Measurements from ENCODE around the gene PUS7. TPM values are rescaled to one million over a fixed set of nuclear protein-coding genes. Genes with fewer than 3 reads are reported as not detected.
A peak's percentile ranks its signal among the peaks of the same experiment; 100 is the strongest.

Gene PUS7, protein sequence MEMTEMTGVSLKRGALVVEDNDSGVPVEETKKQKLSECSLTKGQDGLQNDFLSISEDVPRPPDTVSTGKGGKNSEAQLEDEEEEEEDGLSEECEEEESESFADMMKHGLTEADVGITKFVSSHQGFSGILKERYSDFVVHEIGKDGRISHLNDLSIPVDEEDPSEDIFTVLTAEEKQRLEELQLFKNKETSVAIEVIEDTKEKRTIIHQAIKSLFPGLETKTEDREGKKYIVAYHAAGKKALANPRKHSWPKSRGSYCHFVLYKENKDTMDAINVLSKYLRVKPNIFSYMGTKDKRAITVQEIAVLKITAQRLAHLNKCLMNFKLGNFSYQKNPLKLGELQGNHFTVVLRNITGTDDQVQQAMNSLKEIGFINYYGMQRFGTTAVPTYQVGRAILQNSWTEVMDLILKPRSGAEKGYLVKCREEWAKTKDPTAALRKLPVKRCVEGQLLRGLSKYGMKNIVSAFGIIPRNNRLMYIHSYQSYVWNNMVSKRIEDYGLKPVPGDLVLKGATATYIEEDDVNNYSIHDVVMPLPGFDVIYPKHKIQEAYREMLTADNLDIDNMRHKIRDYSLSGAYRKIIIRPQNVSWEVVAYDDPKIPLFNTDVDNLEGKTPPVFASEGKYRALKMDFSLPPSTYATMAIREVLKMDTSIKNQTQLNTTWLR
- total RNA-seq (1 to 10 TPM; 5.0 to 7.4 (median 5.8) TPM), polyA plus RNA-seq (2.1 TPM)
- long read RNA-seq, donor 1, transcript PUS7-202 (16 exons, 2,356 nt) = major isoform, 8 of 12 reads
- long read RNA-seq, donor 1, partial matches to known transcripts = 0 of 12 reads
- long read RNA-seq, donor 1, other reads (novel, unspliced or antisense) = 3 of 12 reads
- long read RNA-seq, donor 2, transcript PUS7-202 (16 exons, 2,356 nt) = major isoform, 6 of 8 reads
- long read RNA-seq, donor 2, partial matches to known transcripts = 1 of 8 reads
- long read RNA-seq, donor 2, other reads (novel, unspliced or antisense) = 1 of 8 reads
- long read RNA-seq, donor 3, transcript PUS7-202 (16 exons, 2,356 nt) = major isoform, 17 of 33 reads
- long read RNA-seq, donor 3, partial matches to known transcripts = 7 of 33 reads
- long read RNA-seq, donor 3, other reads (novel, unspliced or antisense) = 5 of 33 reads
- long read RNA-seq, donor 4, transcript PUS7-202 (16 exons, 2,356 nt) = major isoform, 6 of 8 reads
- long read RNA-seq, donor 4, partial matches to known transcripts = 1 of 8 reads
- long read RNA-seq, donor 4, other reads (novel, unspliced or antisense) = 1 of 8 reads

- Histone ChIP-seq H3K27ac (ENCODE audit: low read length) (peak within 1 kb of the TSS; percentile 89), H3K4me1 (ENCODE audit: control insufficient read depth, insufficient read depth, low read length) (no peaks in the 10 kb centered on the region), H3K4me3 (ENCODE audit: low read length) (peak within 1 kb of the TSS; percentile 61), H3K9me3 (ENCODE audit: control insufficient read depth, low read length) (no peaks in the 10 kb centered on the region), H3K27me3 (ENCODE audit: control insufficient read depth, insufficient read depth) (no peaks in the 10 kb centered on the region)
- DNase-seq = peak; percentile 90 to 96 (median 96)
- intact Hi-C loops (cut with DNase I) = no loop called here
- peak; percentile 96 to 98 for ATAC-seq
- under 1% methylated on average over 96 of the region's 96 CpGs for WGBS
These were observed at the start of gene PUS7 for GRCh38 chr7:105521717-105522463. Gene PUS7 (minus strand): TSS chr7:105522271. CDS start chr7:105508512, 13,759 bp downstream.

DNA sequence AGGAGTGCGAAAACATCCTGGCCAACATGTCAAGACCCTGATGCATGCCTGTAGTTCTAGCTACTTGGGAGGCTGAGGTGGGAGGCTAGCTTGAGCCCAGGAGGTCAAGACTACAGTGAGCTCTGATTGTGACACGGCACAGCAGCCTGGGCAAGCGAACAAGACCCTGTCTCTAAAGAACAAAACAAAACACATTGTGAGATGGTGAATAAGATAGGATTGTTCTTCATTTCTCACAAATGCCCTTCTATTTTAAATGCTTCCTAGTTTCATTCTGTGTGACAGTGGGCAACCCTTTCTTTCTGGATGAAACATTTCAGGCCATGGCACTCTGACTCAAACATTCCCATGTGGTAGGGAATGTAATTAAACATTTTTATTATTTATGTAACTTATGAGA is 45.8 kb upstream of the PUS7 start:
- DNase-seq (no peak), ATAC-seq (no peak)
- intact Hi-C loops (cut with DNase I) = no loop called here
- Histone ChIP-seq H3K27me3 (ENCODE audit: control insufficient read depth, insufficient read depth) (no peaks in the 10 kb centered on the region), H3K27ac (ENCODE audit: low read length) (no peak overlapping the region), H3K9me3 (ENCODE audit: control insufficient read depth, low read length) (no peaks in the 10 kb centered on the region), H3K4me1 (ENCODE audit: control insufficient read depth, insufficient read depth, low read length) (no peaks in the 10 kb centered on the region), H3K4me3 (ENCODE audit: low read length) (no peak overlapping the region)
- 95% methylated on average over 3 of the region's 3 CpGs for WGBS

GRCh38 chr7:105567024-105567423 is 45.0 kb upstream of the PUS7 start:
- Histone ChIP-seq H3K4me1 (ENCODE audit: control insufficient read depth, insufficient read depth, low read length) (no peaks in the 10 kb centered on the region), H3K27me3 (ENCODE audit: control insufficient read depth, insufficient read depth) (no peaks in the 10 kb centered on the region), H3K27ac (ENCODE audit: low read length) (no peak overlapping the region), H3K9me3 (ENCODE audit: control insufficient read depth, low read length) (no peaks in the 10 kb centered on the region), H3K4me3 (ENCODE audit: low read length) (no peak overlapping the region)
- ATAC-seq = no peak
- 73% methylated on average over 2 of the region's 2 CpGs for WGBS
- intact Hi-C loops (cut with DNase I) = no loop called here
- no peak for DNase-seq

- intact Hi-C loops (cut with DNase I) = no loop called here
- H3K27ac ChIP-seq (ENCODE audit: low read length) = no peak overlapping the region
- WGBS = 97% methylated on average over 4 of the region's 4 CpGs
- H3K4me1 ChIP-seq (ENCODE audit: control insufficient read depth, insufficient read depth, low read length) = no peaks in the 10 kb centered on the region
- H3K4me3 ChIP-seq (ENCODE audit: low read length) = no peak overlapping the region
- H3K27me3 ChIP-seq (ENCODE audit: control insufficient read depth, insufficient read depth) = no peaks in the 10 kb centered on the region
- no peaks in the 10 kb centered on the region for H3K9me3 ChIP-seq (ENCODE audit: control insufficient read depth, low read length)
- ATAC-seq = no peak
- DNase-seq = no peak
These were observed 43.1 kb upstream of the PUS7 start for GRCh38 chr7:105565190-105565589.

- DNase-seq (no peak), ATAC-seq (no peak)
- intact Hi-C loops (cut with DNase I) = no loop called here
These were observed 37.9 kb upstream of the PUS7 start for GRCh38 chr7:105559926-105560325.

GRCh38 chr7:105538339-105538738 is 16.3 kb upstream of the PUS7 start:
- H3K9me3 ChIP-seq (ENCODE audit: control insufficient read depth, low read length) = no peaks in the 10 kb centered on the region
- H3K27ac ChIP-seq (ENCODE audit: low read length) = no peak overlapping the region
- intact Hi-C loops (cut with DNase I) = no loop called here
- H3K27me3 ChIP-seq (ENCODE audit: control insufficient read depth, insufficient read depth) = no peaks in the 10 kb centered on the region
- WGBS = 77% methylated on average over 2 of the region's 2 CpGs
- ATAC-seq = no peak
- no peaks in the 10 kb centered on the region for H3K4me1 ChIP-seq (ENCODE audit: control insufficient read depth, insufficient read depth, low read length)
- no peak for DNase-seq
- no peak overlapping the region for H3K4me3 ChIP-seq (ENCODE audit: low read length)

More at GRCh38 chr7:105559926-105560325, 37.9 kb upstream of the PUS7 start:
- Histone ChIP-seq H3K4me1 (ENCODE audit: control insufficient read depth, insufficient read depth, low read length) (no peaks in the 10 kb centered on the region), H3K4me3 (ENCODE audit: low read length) (no peak overlapping the region), H3K27ac (ENCODE audit: low read length) (no peak overlapping the region), H3K27me3 (ENCODE audit: control insufficient read depth, insufficient read depth) (no peaks in the 10 kb centered on the region), H3K9me3 (ENCODE audit: control insufficient read depth, low read length) (no peaks in the 10 kb centered on the region)
- WGBS = 83% methylated on average over 1 of the region's 1 CpG

DNA sequence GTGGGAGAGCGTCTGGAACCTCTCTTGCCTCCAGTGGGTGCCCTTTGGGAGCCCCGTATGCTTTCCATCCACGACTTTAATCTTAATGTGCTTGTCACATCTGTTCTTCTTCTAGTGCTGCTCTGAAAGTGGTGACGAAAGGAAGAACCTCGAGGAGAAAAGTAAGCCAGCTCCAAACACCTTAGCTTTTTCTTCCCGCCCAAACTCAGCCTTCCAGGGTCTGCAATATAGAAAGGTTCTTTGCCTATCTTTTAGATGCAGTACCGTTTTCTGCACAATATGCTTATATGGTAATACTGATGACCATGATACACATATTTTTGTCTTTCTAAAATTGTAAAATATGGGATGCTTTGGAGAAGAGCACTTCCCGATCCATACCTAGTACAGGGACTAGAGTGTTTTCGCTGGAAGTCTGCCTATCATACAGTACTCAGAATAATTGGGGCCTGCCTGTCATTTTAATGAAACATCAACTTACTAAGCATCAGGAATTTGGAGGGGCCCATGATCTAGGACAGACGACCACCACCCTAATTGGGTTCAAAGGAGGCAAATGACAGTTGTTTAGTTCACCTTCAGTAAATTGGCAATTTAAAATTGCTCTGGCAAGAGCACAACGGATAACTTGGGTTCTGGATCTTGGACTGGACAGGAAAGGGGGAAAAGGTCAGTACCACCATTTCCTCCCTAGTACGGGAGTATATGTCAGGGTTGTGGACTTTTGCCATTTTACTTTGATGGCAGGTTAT is 10.8 kb upstream of the PUS7 start:
- H3K4me1 ChIP-seq (ENCODE audit: control insufficient read depth, insufficient read depth, low read length) = no peaks in the 10 kb centered on the region
- H3K27me3 ChIP-seq (ENCODE audit: control insufficient read depth, insufficient read depth) = no peaks in the 10 kb centered on the region
- H3K27ac ChIP-seq (ENCODE audit: low read length) = peak overlapping the region; percentile 71
- ATAC-seq (no peak), DNase-seq (no peak)
- no peaks in the 10 kb centered on the region for H3K9me3 ChIP-seq (ENCODE audit: control insufficient read depth, low read length)
- 34% methylated on average over 12 of the region's 12 CpGs for WGBS
- intact Hi-C loops (cut with DNase I) = no loop called here
- peak overlapping the region; percentile 94 for H3K4me3 ChIP-seq (ENCODE audit: low read length)

- peak; percentile 99 for ATAC-seq
- no peaks in the 10 kb centered on the region for H3K9me3 ChIP-seq (ENCODE audit: control insufficient read depth, low read length)
- intact Hi-C loops (cut with DNase I) = no loop called here
- H3K4me1 ChIP-seq (ENCODE audit: control insufficient read depth, insufficient read depth, low read length) = no peaks in the 10 kb centered on the region
- WGBS = 2% methylated on average over 42 of the region's 42 CpGs
- peak; percentile 90 to 95 (median 95) for DNase-seq
- H3K4me3 ChIP-seq (ENCODE audit: low read length) = peak within 1 kb of the TSS; percentile 94
- H3K27ac ChIP-seq (ENCODE audit: low read length) = peak within 1 kb of the TSS; percentile 71
- no peaks in the 10 kb centered on the region for H3K27me3 ChIP-seq (ENCODE audit: control insufficient read depth, insufficient read depth)
These were observed 10.0 kb upstream of the PUS7 start, which contains the start of gene RINT1 for GRCh38 chr7:105531792-105532671. Gene RINT1 (plus strand): TSS chr7:105532201. CDS start chr7:105532316, 115 bp downstream.

DNA sequence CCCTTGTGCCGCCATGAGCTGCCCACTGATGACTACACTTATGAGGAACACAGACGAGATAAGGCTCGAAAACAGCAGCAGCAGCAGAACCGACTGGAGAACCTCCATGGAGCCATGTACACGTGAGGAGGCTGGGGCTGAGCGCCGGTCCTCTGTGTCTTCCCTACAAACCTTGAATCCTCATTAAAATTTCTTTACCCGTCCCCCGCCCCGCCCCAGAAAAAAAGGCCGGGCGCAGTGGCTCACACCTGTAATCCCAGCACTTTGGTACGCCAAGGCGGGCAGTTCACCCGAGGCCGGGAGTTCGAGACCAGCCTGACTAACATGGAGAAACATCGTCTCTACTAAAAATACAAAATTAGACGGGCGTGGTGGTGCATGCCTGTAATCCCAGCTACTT is 8.5 kb upstream of the PUS7 start:
- DNase-seq = no peak
- intact Hi-C loops (cut with DNase I) = no loop called here
- Histone ChIP-seq H3K4me1 (ENCODE audit: control insufficient read depth, insufficient read depth, low read length) (no peaks in the 10 kb centered on the region), H3K27ac (ENCODE audit: low read length) (no peak overlapping the region), H3K27me3 (ENCODE audit: control insufficient read depth, insufficient read depth) (no peaks in the 10 kb centered on the region), H3K4me3 (ENCODE audit: low read length) (no peak overlapping the region), H3K9me3 (ENCODE audit: control insufficient read depth, low read length) (no peaks in the 10 kb centered on the region)
- WGBS = 94% methylated on average over 20 of the region's 20 CpGs
- ATAC-seq = no peak
